Calu3 (cell line): ENCODE data around the gene NKD2. TPM values are rescaled to one million over a fixed set of nuclear protein-coding genes. Genes with fewer than 3 reads are reported as not detected.

ENCODE experiments used
- BruUV-seq: library from RNA; stranded (reverse); fragments of 400-500 nt; replicated peaks from 2 replicates; lab custom pipeline; 2021; lab: Mats Ljungman, UMichigan
- CTCF ChIA-PET: fragments of 300-600 bp; sonication (Branson Sonifier 250); formaldehyde crosslinking; loops from one replicate; lab custom pipeline; 2022; ENCODE audit warnings: antibody characterized with exemption; lab: Charles Lee
- DNase-seq: peaks from one replicate; pipeline ENCODE4 v3.0.0; 2022
- H3K27ac Mint-ChIP-seq: one replicate; pipeline ENCODE4 v1.8.0; 2022; ENCODE audit warnings: mixed read lengths; ENCODE audit not compliant: unreplicated experiment
- H3K27me3 Mint-ChIP-seq: one replicate; pipeline ENCODE4 v1.8.0; 2022; ENCODE audit warnings: mixed read lengths; ENCODE audit not compliant: unreplicated experiment
- H3K36me3 Mint-ChIP-seq: one replicate; pipeline ENCODE4 v1.8.0; 2022; ENCODE audit warnings: mild to moderate bottlenecking, moderate library complexity, mixed read lengths; ENCODE audit not compliant: insufficient read depth, unreplicated experiment
- H3K4me1 Mint-ChIP-seq: one replicate; pipeline ENCODE4 v1.8.0; 2022; ENCODE audit warnings: mild to moderate bottlenecking, low read depth, mixed read lengths; ENCODE audit not compliant: unreplicated experiment
- H3K4me3 Mint-ChIP-seq: one replicate; pipeline ENCODE4 v1.8.0; 2022; ENCODE audit warnings: mild to moderate bottlenecking, low read depth, moderate library complexity, mixed read lengths; ENCODE audit not compliant: unreplicated experiment
- H3K9me3 Mint-ChIP-seq: one replicate; pipeline ENCODE4 v1.8.0; 2022; ENCODE audit warnings: low read depth, mixed read lengths; ENCODE audit not compliant: unreplicated experiment
- intact Hi-C: fragments of 100-400 bp; cut with micrococcal nuclease; formaldehyde crosslinking; loops from one replicate; pipeline ENCODE4 v1.10.0; 2022; ENCODE audit not compliant: unreplicated experiment
- total RNA-seq: library from RNA; stranded (reverse); gene quantifications from 2 replicates; pipeline ENCODE4 v1.2.3, GENCODE V29; 2022
- TF ChIP-seq, protein P1 (sequence below): fragments of 200-600 bp; IDR thresholded peaks from one replicate; pipeline ENCODE4 v1.8.0; 2022; ENCODE audit warnings: antibody characterized with exemption; ENCODE audit not compliant: unreplicated experiment

The NKD2 gene
- total RNA-seq, 1 experiment from 2014 or later, result 0.47 TPM

DNA sequence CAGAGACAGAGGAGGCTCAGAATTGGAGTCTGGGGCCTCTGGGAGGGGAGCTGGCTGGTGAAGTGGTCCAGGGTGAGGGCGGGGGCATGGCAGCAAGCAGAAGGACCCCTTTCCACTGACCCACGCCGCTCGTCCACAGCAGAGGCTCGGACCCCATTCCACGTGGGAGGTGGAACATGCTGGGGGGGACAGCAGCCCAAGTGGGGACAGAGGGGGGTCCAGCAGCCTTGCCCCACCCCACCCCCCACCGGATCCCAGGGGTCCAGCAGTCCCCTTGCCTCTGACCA is 25.4 kb upstream of the NKD2 start:
- CTCF ChIA-PET, result interaction anchor here (1.1 kb wide), 1 partner anchor 27 kb away, joined by 3 read pairs; no protein-coding TSS in a partner anchor
- no peak overlapping the region for H3K4me3 Mint-ChIP-seq
- intact Hi-C loops, result no loop called here
- DNase-seq, result no peak
- H3K36me3 Mint-ChIP-seq, result no peaks in the 10 kb centered on the region
- TF ChIP-seq, protein P1, sequence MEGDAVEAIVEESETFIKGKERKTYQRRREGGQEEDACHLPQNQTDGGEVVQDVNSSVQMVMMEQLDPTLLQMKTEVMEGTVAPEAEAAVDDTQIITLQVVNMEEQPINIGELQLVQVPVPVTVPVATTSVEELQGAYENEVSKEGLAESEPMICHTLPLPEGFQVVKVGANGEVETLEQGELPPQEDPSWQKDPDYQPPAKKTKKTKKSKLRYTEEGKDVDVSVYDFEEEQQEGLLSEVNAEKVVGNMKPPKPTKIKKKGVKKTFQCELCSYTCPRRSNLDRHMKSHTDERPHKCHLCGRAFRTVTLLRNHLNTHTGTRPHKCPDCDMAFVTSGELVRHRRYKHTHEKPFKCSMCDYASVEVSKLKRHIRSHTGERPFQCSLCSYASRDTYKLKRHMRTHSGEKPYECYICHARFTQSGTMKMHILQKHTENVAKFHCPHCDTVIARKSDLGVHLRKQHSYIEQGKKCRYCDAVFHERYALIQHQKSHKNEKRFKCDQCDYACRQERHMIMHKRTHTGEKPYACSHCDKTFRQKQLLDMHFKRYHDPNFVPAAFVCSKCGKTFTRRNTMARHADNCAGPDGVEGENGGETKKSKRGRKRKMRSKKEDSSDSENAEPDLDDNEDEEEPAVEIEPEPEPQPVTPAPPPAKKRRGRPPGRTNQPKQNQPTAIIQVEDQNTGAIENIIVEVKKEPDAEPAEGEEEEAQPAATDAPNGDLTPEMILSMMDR, result no peak
- H3K27ac Mint-ChIP-seq, result no peak overlapping the region
- H3K9me3 Mint-ChIP-seq, result peaks cover 8% of the 10 kb centered on the region
- no TSS peak for BruUV-seq
- peaks cover 70% of the 10 kb centered on the region for H3K27me3 Mint-ChIP-seq
- peaks cover 11% of the 10 kb centered on the region for H3K4me1 Mint-ChIP-seq

- H3K27ac Mint-ChIP-seq, result no peak overlapping the region
Observed at GRCh38 chr5:983568-983967, 25.0 kb upstream of the NKD2 start.

DNA sequence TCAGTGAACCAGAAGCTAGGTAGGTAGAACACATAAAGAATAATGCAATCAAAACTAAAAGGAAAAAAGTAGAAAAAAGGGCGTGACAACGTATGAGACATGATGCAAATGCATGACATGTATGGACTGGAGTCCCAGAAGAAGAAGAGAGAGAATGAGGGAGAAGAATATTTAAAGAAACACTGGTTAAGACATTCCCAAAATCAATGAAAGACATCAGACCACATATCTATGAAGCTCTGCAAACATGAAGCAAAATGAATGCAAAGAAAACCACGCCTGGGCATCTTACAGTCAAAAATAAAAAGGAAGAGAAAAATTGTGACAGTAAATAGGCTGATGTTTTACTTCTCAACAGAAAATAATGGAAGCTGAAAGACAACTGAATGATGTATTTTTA is 23.8 kb upstream of the NKD2 start:
- no peak for DNase-seq
- Mint-ChIP-seq H3K36me3 (no peaks in the 10 kb centered on the region), H3K9me3 (peaks cover 8% of the 10 kb centered on the region), H3K4me3 (no peak overlapping the region), H3K4me1 (peaks cover 8% of the 10 kb centered on the region), H3K27ac (no peak overlapping the region), H3K27me3 (peaks cover 60% of the 10 kb centered on the region)
- no TSS peak for BruUV-seq
- TF ChIP-seq, protein P1, result no peak
- CTCF ChIA-PET, result no interaction called here
- intact Hi-C loops, result no loop called here

More at GRCh38 chr5:983568-983967, 25.0 kb upstream of the NKD2 start:
- no peak overlapping the region for H3K4me3 Mint-ChIP-seq
- H3K4me1 Mint-ChIP-seq, result peaks cover 11% of the 10 kb centered on the region
- H3K36me3 Mint-ChIP-seq, result no peaks in the 10 kb centered on the region
- TF ChIP-seq, protein P1, result no peak
- CTCF ChIA-PET, result interaction anchor here (0.5 to 1.1 kb wide), 2 partner anchors 9 to 27 kb away, joined by 3 read pairs; no protein-coding TSS in a partner anchor
- DNase-seq, result no peak
- intact Hi-C loops, result no loop called here
- H3K9me3 Mint-ChIP-seq, result peaks cover 8% of the 10 kb centered on the region
- no TSS peak for BruUV-seq
- H3K27me3 Mint-ChIP-seq, result peaks cover 70% of the 10 kb centered on the region

- Mint-ChIP-seq H3K4me1 (no peaks in the 10 kb centered on the region), H3K4me3 (no peak overlapping the region), H3K27me3 (peaks cover 80% of the 10 kb centered on the region), H3K27ac (no peak overlapping the region), H3K9me3 (peaks cover 8% of the 10 kb centered on the region), H3K36me3 (no peaks in the 10 kb centered on the region)
- BruUV-seq, result no TSS peak
- intact Hi-C loops, result no loop called here
- DNase-seq, result no peak
- CTCF ChIA-PET, result interaction anchor here (0.7 kb wide), 1 partner anchor 884 kb away, joined by 3 read pairs; no protein-coding TSS in a partner anchor
- TF ChIP-seq, protein P1, result no peak
Observed at GRCh38 chr5:987761-988160, 20.8 kb upstream of the NKD2 start.
